CD4-positive, alpha-beta T cell treated with Interleukin-1 beta for 1 hour (primary cell): ENCODE results near the gene PI4KB.

Experiments used
- DNase-seq, 2 donors: peaks; one replicate each; pipeline ENCODE4 v3.0.0-alpha.2; 2020 to 2022

The PI4KB gene

GRCh38 chr1:151275341-151275740 is 51.9 kb downstream of the PI4KB start:
- peak in 1 of 2 donors; percentile 49 for DNase-seq

- no peak for DNase-seq
These were observed 53.2 kb downstream of the PI4KB start for GRCh38 chr1:151273924-151274466.

- no peak for DNase-seq
These were observed 59.5 kb downstream of the PI4KB start for GRCh38 chr1:151267760-151268159.

GRCh38 chr1:151266821-151267220 is 60.4 kb downstream of the PI4KB start:
- no peak for DNase-seq

GRCh38 chr1:151266315-151266714 is 60.9 kb downstream of the PI4KB start:
- DNase-seq = no peak

- DNase-seq = no peak
These were observed 61.6 kb downstream of the PI4KB start for GRCh38 chr1:151265446-151266236.

- no peak for DNase-seq
These were observed 67.9 kb downstream of the PI4KB start for GRCh38 chr1:151259351-151259750.

GRCh38 chr1:151255381-151255780 is 71.8 kb downstream of the PI4KB start:
- DNase-seq = no peak

- DNase-seq = peak; percentile 96
These were observed 72.7 kb downstream of the PI4KB start, which contains the start of gene PSMD4 for GRCh38 chr1:151254217-151255213. Gene PSMD4, plus strand, starts transcription at chr1:151254734. Its CDS starts 49 bp downstream, at chr1:151254783.

GRCh38 chr1:151251656-151252470 is 75.4 kb downstream of the PI4KB start:
- DNase-seq = peak; percentile 74 to 78

GRCh38 chr1:151246786-151247185 is 80.4 kb downstream of the PI4KB start:
- DNase-seq = no peak

GRCh38 chr1:151243683-151244216 is 83.5 kb downstream of the PI4KB start:
- DNase-seq = no peak

- DNase-seq = no peak
These were observed 84.8 kb downstream of the PI4KB start for GRCh38 chr1:151242442-151242841.
